Panc1 (cell line): ENCODE results near the gene TUFT1. TPM values are rescaled to one million over a fixed set of nuclear protein-coding genes. Genes with fewer than 3 reads are reported as not detected.

ENCODE experiments used
- ATAC-seq: fragments of 200-7000 bp; cut with Tn5 transposase; 2 replicates; pipeline ENCODE4 v1.9.1; 2020; ENCODE audit warnings: mild to moderate bottlenecking, moderate library complexity
- BruUV-seq: library from RNA; stranded (reverse); fragments of 400-500 nt; replicated peaks from 2 replicates; lab custom pipeline; 2021; lab: Mats Ljungman, UMichigan
- CTCF ChIA-PET: fragments of 300-600 bp; sonication (Branson Sonifier 250); formaldehyde crosslinking; loops from one replicate; lab custom pipeline; 2022; ENCODE audit warnings: antibody characterized with exemption; lab: Charles Lee
- POLR2A ChIA-PET: fragments of 300-600 bp; sonication (Branson Sonifier 250); formaldehyde crosslinking; loops from one replicate; lab custom pipeline; 2022; ENCODE audit warnings: antibody characterized with exemption; lab: Charles Lee
- DNase-seq: peaks from one replicate; pipeline ENCODE4 v3.0.0-alpha.2; 2010; ENCODE audit warnings: low read depth, low spot score
- H3K27ac ChIP-seq: 2 replicates; pipeline ENCODE4 v1.5.1; 2011; ENCODE audit warnings: mild to moderate bottlenecking, low read length, inconsistent platforms
- H3K27me3 ChIP-seq: fragments of 200-500 bp; sonication (Bioruptor generic); 2 replicates; pipeline ENCODE4 v1.6.0; 2014; ENCODE audit warnings: low read length, inconsistent platforms; ENCODE audit not compliant: control insufficient read depth, insufficient read depth
- H3K36me3 ChIP-seq: fragments of 200-500 bp; sonication (Bioruptor generic); 2 replicates; pipeline ENCODE4 v1.5.1; 2014; ENCODE audit warnings: inconsistent platforms, mild to moderate bottlenecking, low read length, moderate library complexity; ENCODE audit not compliant: control insufficient read depth, insufficient read depth
- H3K4me1 ChIP-seq: 2 replicates; pipeline ENCODE4 v1.5.1; 2011; ENCODE audit warnings: inconsistent platforms, mild to moderate bottlenecking, low read length, moderate library complexity; ENCODE audit not compliant: control insufficient read depth, insufficient read depth
- H3K4me3 ChIP-seq, 2 experiments: 2 replicates each; pipeline ENCODE4 v1.5.1; 2011 to 2012; ENCODE audit warnings: low read depth in 2 of 2, low read length in 2 of 2, mild to moderate bottlenecking in 2 of 2, inconsistent platforms in 1 of 2, moderate library complexity in 1 of 2
- H3K9me3 ChIP-seq: fragments of 200-500 bp; sonication (Bioruptor generic); 2 replicates; pipeline ENCODE4 v1.5.1; 2014; ENCODE audit warnings: low read depth, mild to moderate bottlenecking, inconsistent platforms, low read length, moderate library complexity; ENCODE audit not compliant: control insufficient read depth, insufficient read depth
- POLR2AphosphoS5 ChIP-seq: IDR thresholded peaks from 2 replicates; pipeline ENCODE4 v1.6.1; 2012; ENCODE audit warnings: mild to moderate bottlenecking, low read depth, low read length, moderate library complexity
- SIN3A ChIP-seq: IDR thresholded peaks from 2 replicates; pipeline ENCODE4 v1.6.1; 2012; ENCODE audit warnings: low read depth, mild to moderate bottlenecking, low read length, moderate library complexity, borderline replicate concordance; ENCODE audit not compliant: insufficient read depth
- TCF7L2 ChIP-seq: IDR thresholded peaks from 2 replicates; pipeline ENCODE4 v1.6.1; 2011; ENCODE audit warnings: mild to moderate bottlenecking, low read depth, low read length, inconsistent platforms
- in situ Hi-C: cut with HindIII; loops from 2 replicates; pipeline ENCODE4 v1.10.0; 2016; ENCODE audit warnings: low sequenced_read_pairs, low pct_unique_long_range_greater_than_20kb
- intact Hi-C: fragments of 100-400 bp; cut with micrococcal nuclease; formaldehyde crosslinking; loops from one replicate; pipeline ENCODE4 v1.10.0; 2022; ENCODE audit not compliant: unreplicated experiment
- total RNA-seq: library from RNA; stranded (reverse); gene quantifications from one replicate; pipeline ENCODE4 v1.2.1, GENCODE V29; 2021; ENCODE audit not compliant: unreplicated experiment
- TF ChIP-seq, protein P1 (sequence below): fragments of 450-650 bp; IDR thresholded peaks from 2 replicates; pipeline ENCODE4 v1.5.1; 2017; ENCODE audit warnings: mild to moderate bottlenecking
- TF ChIP-seq, protein P2 (sequence below), 2 experiments: IDR thresholded peaks; 2 replicates each; pipeline ENCODE4 v1.6.1; 2011 to 2012; ENCODE audit warnings: low read depth in 2 of 2, control low read depth in 1 of 2, low read length in 1 of 2, mild to moderate bottlenecking in 1 of 2, moderate library complexity in 1 of 2; ENCODE audit not compliant: insufficient read depth in 1 of 2

TUFT1 gene
- total RNA-seq, 1 experiment from 2014 or later, result 66.4 TPM

- POLR2A ChIA-PET, result no interaction called here
These were observed 47.1 kb upstream of the TUFT1 start for GRCh38 chr1:151493042-151493441.

GRCh38 chr1:151494741-151495281 lies 45.3 kb upstream of the TUFT1 start:
- H3K27me3 ChIP-seq, result no peaks in the 10 kb centered on the region
- in situ Hi-C loops, result no loop called here
- peaks cover 11% of the 10 kb centered on the region; the same call in 1 of the 2 replicates for H3K4me1 ChIP-seq
- BruUV-seq, result no TSS peak
- ChIA-PET POLR2A (interaction anchor here (1.2 kb wide), 1 partner anchor 19 kb away, joined by 10 read pairs; no protein-coding TSS in a partner anchor), CTCF (no interaction called here)
- no peak overlapping the region for H3K27ac ChIP-seq
- no peaks in the 10 kb centered on the region for H3K9me3 ChIP-seq
- intact Hi-C loops, result no loop called here
- DNase-seq, result peak; percentile 61
- H3K4me3 ChIP-seq, result no peak overlapping the region
- H3K36me3 ChIP-seq, result no peaks in the 10 kb centered on the region
- peak; percentile 84 for ATAC-seq
- TF ChIP-seq POLR2AphosphoS5, result no peak
- no peak for TF ChIP-seq SIN3A
- TF ChIP-seq, protein P1, sequence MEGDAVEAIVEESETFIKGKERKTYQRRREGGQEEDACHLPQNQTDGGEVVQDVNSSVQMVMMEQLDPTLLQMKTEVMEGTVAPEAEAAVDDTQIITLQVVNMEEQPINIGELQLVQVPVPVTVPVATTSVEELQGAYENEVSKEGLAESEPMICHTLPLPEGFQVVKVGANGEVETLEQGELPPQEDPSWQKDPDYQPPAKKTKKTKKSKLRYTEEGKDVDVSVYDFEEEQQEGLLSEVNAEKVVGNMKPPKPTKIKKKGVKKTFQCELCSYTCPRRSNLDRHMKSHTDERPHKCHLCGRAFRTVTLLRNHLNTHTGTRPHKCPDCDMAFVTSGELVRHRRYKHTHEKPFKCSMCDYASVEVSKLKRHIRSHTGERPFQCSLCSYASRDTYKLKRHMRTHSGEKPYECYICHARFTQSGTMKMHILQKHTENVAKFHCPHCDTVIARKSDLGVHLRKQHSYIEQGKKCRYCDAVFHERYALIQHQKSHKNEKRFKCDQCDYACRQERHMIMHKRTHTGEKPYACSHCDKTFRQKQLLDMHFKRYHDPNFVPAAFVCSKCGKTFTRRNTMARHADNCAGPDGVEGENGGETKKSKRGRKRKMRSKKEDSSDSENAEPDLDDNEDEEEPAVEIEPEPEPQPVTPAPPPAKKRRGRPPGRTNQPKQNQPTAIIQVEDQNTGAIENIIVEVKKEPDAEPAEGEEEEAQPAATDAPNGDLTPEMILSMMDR, result no peak
- TF ChIP-seq, protein P2, sequence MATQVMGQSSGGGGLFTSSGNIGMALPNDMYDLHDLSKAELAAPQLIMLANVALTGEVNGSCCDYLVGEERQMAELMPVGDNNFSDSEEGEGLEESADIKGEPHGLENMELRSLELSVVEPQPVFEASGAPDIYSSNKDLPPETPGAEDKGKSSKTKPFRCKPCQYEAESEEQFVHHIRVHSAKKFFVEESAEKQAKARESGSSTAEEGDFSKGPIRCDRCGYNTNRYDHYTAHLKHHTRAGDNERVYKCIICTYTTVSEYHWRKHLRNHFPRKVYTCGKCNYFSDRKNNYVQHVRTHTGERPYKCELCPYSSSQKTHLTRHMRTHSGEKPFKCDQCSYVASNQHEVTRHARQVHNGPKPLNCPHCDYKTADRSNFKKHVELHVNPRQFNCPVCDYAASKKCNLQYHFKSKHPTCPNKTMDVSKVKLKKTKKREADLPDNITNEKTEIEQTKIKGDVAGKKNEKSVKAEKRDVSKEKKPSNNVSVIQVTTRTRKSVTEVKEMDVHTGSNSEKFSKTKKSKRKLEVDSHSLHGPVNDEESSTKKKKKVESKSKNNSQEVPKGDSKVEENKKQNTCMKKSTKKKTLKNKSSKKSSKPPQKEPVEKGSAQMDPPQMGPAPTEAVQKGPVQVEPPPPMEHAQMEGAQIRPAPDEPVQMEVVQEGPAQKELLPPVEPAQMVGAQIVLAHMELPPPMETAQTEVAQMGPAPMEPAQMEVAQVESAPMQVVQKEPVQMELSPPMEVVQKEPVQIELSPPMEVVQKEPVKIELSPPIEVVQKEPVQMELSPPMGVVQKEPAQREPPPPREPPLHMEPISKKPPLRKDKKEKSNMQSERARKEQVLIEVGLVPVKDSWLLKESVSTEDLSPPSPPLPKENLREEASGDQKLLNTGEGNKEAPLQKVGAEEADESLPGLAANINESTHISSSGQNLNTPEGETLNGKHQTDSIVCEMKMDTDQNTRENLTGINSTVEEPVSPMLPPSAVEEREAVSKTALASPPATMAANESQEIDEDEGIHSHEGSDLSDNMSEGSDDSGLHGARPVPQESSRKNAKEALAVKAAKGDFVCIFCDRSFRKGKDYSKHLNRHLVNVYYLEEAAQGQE (IDR thresholded peaks at IDR 0.05; ENCODE audit: insufficient read depth in 1 of 2, low read depth in 2 of 2, low read length in 1 of 2), result no peak
- no peak for TF ChIP-seq TCF7L2

More at GRCh38 chr1:151493042-151493441, 47.1 kb upstream of the TUFT1 start:
- intact Hi-C loops (no loop called here), in situ Hi-C loops (no loop called here)
- Histone ChIP-seq H3K9me3 (no peaks in the 10 kb centered on the region), H3K4me1 (peaks cover 11% of the 10 kb centered on the region; the same call in 1 of the 2 replicates), H3K27me3 (no peaks in the 10 kb centered on the region), H3K27ac (no peak overlapping the region), H3K4me3 (no peak overlapping the region), H3K36me3 (no peaks in the 10 kb centered on the region)
- ATAC-seq (no peak), DNase-seq (no peak)
- CTCF ChIA-PET, result interaction anchor here (0.6 kb wide), 1 partner anchor 46 kb away, joined by 11 read pairs; no protein-coding TSS in a partner anchor
- TF ChIP-seq POLR2AphosphoS5 (no peak), TCF7L2 (no peak), SIN3A (no peak)
- TF ChIP-seq, protein P2 (IDR thresholded peaks at IDR 0.05; ENCODE audit: insufficient read depth in 1 of 2, low read depth in 2 of 2, low read length in 1 of 2), result no peak
- TF ChIP-seq, protein P1, result no peak
- BruUV-seq, result no TSS peak
